HL-60 (cell line): Measurements from ENCODE around the gene STAG3.
"Not testable (repeated sequence)": the region's sequence is repeated elsewhere in the genome, so short reads cannot be mapped to it uniquely, and the experiment has no call there.

ENCODE experiments used
- DNase-seq, 2 experiments: peaks; one replicate each; pipeline ENCODE4 v3.0.0-alpha.2; 2010 to 2020; ENCODE audit warnings: low read depth in 1 of 2, low spot score in 1 of 2
- H3K27ac ChIP-seq: fragments of 250-450 bp; sonication (Bioruptor Pico); replicated peaks from 2 replicates; pipeline ENCODE4 v1.5.1; 2020; ENCODE audit warnings: mild to moderate bottlenecking, moderate library complexity
- H3K27me3 ChIP-seq: fragments of 250-450 bp; sonication (Bioruptor Pico); 2 replicates; pipeline ENCODE4 v1.5.1; 2021; ENCODE audit warnings: mild to moderate bottlenecking, moderate library complexity; ENCODE audit not compliant: insufficient read depth, poor library complexity, severe bottlenecking
- H3K4me3 ChIP-seq: replicated peaks from 2 replicates; pipeline ENCODE4 v1.5.1; 2011; ENCODE audit warnings: mild to moderate bottlenecking, control low read depth, low read length; ENCODE audit not compliant: insufficient read depth
- GABPA ChIP-seq: IDR thresholded peaks from 2 replicates; pipeline ENCODE4 v1.6.1; 2012; ENCODE audit warnings: low read depth
- POLR2AphosphoS5 ChIP-seq: IDR thresholded peaks from 2 replicates; pipeline ENCODE4 v1.6.1; 2012; ENCODE audit warnings: low read depth
- SPI1 ChIP-seq: IDR thresholded peaks from 2 replicates; pipeline ENCODE4 v1.6.1; 2012; ENCODE audit warnings: low read depth, mild to moderate bottlenecking, borderline replicate concordance
- TF ChIP-seq, protein P1 (sequence below): IDR thresholded peaks from one replicate; pipeline ENCODE4 v1.5.1; 2011; ENCODE audit warnings: low read length, control low read depth, inconsistent platforms; ENCODE audit not compliant: insufficient read depth
- TF ChIP-seq, protein P2 (sequence below): IDR thresholded peaks from 2 replicates; pipeline ENCODE4 v1.6.1; 2012; ENCODE audit warnings: low read depth; ENCODE audit not compliant: insufficient replicate concordance

Gene STAG3

DNA sequence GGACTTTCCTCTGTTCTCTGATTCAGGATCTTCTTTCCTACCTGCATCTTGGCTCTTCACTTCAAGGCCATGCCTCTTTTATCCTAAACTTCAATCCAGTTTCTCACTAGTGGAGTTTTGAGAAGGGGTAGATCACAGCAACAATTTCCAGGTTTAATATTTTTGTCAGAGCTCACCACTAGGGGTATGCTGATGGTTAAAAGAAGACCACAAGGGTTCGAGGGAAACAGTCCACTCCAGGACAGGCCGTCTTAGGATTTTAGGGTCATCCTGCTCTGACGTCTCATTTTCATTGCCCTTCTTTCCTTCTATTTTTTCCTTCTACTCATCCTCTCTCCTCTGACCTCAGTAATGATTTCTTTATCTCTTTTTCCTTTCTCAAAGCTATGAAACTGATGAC is 11.3 kb downstream of the STAG3 start:
- Histone ChIP-seq H3K4me3 (no peak overlapping the region), H3K27me3 (no peaks in the 10 kb centered on the region), H3K27ac (no peak overlapping the region)
- TF ChIP-seq, protein P1, sequence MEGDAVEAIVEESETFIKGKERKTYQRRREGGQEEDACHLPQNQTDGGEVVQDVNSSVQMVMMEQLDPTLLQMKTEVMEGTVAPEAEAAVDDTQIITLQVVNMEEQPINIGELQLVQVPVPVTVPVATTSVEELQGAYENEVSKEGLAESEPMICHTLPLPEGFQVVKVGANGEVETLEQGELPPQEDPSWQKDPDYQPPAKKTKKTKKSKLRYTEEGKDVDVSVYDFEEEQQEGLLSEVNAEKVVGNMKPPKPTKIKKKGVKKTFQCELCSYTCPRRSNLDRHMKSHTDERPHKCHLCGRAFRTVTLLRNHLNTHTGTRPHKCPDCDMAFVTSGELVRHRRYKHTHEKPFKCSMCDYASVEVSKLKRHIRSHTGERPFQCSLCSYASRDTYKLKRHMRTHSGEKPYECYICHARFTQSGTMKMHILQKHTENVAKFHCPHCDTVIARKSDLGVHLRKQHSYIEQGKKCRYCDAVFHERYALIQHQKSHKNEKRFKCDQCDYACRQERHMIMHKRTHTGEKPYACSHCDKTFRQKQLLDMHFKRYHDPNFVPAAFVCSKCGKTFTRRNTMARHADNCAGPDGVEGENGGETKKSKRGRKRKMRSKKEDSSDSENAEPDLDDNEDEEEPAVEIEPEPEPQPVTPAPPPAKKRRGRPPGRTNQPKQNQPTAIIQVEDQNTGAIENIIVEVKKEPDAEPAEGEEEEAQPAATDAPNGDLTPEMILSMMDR: no peak
- TF ChIP-seq SPI1 (no peak), POLR2AphosphoS5 (no peak), GABPA (no peak)
- TF ChIP-seq, protein P2, sequence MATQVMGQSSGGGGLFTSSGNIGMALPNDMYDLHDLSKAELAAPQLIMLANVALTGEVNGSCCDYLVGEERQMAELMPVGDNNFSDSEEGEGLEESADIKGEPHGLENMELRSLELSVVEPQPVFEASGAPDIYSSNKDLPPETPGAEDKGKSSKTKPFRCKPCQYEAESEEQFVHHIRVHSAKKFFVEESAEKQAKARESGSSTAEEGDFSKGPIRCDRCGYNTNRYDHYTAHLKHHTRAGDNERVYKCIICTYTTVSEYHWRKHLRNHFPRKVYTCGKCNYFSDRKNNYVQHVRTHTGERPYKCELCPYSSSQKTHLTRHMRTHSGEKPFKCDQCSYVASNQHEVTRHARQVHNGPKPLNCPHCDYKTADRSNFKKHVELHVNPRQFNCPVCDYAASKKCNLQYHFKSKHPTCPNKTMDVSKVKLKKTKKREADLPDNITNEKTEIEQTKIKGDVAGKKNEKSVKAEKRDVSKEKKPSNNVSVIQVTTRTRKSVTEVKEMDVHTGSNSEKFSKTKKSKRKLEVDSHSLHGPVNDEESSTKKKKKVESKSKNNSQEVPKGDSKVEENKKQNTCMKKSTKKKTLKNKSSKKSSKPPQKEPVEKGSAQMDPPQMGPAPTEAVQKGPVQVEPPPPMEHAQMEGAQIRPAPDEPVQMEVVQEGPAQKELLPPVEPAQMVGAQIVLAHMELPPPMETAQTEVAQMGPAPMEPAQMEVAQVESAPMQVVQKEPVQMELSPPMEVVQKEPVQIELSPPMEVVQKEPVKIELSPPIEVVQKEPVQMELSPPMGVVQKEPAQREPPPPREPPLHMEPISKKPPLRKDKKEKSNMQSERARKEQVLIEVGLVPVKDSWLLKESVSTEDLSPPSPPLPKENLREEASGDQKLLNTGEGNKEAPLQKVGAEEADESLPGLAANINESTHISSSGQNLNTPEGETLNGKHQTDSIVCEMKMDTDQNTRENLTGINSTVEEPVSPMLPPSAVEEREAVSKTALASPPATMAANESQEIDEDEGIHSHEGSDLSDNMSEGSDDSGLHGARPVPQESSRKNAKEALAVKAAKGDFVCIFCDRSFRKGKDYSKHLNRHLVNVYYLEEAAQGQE: no peak
- DNase-seq: no peak

DNA sequence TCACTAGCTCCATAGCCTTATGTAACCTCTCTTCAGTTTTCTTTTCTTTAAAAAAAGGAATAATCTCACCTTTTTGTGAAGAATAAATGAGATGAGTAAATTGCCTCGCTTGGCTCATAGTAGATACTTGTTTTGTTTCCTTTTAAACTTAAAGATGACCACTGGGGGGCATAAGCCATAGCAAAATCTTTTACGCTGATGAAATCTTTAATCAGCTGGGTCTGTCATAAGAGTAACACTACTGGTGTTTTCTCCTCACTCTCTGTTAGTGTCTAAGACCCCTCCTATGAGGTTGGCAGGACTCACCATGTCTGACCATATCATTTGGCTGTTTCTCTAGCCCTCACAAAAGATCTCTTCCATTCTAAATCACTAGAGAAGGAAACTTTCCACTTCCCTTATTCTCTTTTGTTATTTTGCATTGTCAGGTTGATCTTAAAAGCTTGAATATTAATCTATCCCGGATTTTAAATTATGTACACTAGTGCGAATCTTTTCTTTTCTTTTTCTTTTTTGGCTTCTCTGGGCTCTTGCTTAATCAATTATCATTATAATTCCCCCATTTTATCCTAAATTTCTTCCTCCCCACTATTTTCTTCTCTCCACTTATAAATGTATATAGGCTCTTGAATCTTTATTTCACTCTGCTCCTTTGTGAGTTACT is 12.5 kb downstream of the STAG3 start:
- Histone ChIP-seq H3K27me3 (no peaks in the 10 kb centered on the region), H3K4me3 (no peak overlapping the region), H3K27ac (no peak overlapping the region)
- DNase-seq: peak in 1 of 2 experiments; percentile 24
- TF ChIP-seq POLR2AphosphoS5: no peak
- TF ChIP-seq, protein P2: no peak
- no peak for TF ChIP-seq GABPA
- TF ChIP-seq, protein P1: peak; percentile 7
- TF ChIP-seq SPI1: peak; percentile 73

DNA sequence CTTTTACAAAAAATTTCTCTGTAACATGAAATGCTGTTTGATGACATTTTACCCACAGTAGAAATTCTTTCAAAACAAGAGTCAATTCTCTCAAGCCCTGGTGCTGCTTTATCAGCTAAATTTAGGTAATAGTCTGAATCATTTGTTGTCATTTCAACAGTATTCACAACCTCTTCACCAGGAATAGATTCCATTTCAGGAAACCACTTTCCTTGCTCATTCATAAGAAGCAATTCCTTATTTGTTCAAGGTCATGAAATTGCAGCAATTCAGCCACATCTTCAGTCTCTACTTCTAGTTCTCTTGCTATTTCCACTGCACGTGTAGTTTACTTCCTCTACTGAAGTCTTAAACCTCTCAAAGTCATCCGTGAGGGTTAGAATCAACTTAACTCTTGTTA is 14.1 kb downstream of the STAG3 start:
- peak; percentile 50 to 81 for DNase-seq
- peak overlapping the region; percentile 3 for H3K27ac ChIP-seq

DNA sequence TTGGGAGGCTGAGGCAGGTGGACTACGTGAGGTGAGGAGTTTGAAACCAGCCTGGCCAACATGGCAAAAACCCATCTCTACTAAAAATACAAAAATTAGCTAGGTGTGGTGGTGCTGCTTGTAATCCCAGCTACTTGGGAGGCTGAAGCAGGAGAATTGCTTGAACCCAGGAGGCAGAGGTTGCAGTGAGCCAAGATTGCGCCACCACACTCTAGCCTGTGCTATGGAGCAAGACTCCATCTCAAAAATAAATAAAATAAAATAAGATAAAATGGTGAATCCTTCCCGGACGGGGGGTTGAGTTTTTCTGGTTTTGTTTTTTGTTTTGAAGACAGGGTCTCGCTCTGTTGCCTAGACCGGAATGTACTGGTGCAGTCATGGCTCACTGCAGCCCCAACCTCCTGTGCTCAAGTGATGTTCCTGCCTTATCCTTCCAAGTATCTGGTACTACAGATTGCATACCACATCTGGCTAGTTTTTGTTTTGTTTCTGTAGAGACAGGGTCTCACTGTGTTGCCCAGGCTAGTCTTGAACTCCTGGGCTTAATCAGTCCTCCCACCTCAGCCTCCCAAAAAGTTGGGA is 14.7 kb downstream of the STAG3 start:
- H3K27me3 ChIP-seq, H3K4me3 ChIP-seq, H3K27ac ChIP-seq: not testable (repeated sequence)
- DNase-seq: peak in 1 of 2 experiments; percentile 42

More for the DNA sequence above, 14.1 kb downstream of the STAG3 start:
- Histone ChIP-seq H3K27me3 (no peaks in the 10 kb centered on the region), H3K4me3 (no peak overlapping the region)
- TF ChIP-seq SPI1: no peak
- no peak for TF ChIP-seq POLR2AphosphoS5
- TF ChIP-seq, protein P1: no peak
- TF ChIP-seq, protein P2: no peak
- no peak for TF ChIP-seq GABPA
